Left renal pelvis (tissue), 4 donors: ENCODE measurements around the gene TCF25. TPM values are rescaled to one million over a fixed set of nuclear protein-coding genes. Genes with fewer than 3 reads are reported as not detected.

Experiments used
- DNase-seq, 4 donors: peaks; one replicate each; pipeline ENCODE4 v3.0.0-alpha.2; 2013; ENCODE audit warnings: low read depth in 4 of 4, low spot score in 3 of 4
- polyA plus RNA-seq, 4 donors: library from polyadenylated mRNA; unstranded; fragments of 120-200 nt; gene quantifications; one replicate each; pipeline ENCODE4 v1.2.1, GENCODE V29; 2013; ENCODE audit not compliant: insufficient read length in 4 of 4

Gene TCF25
- polyA plus RNA-seq, 4 donors = 94.8 to 165 (median 129) TPM

GRCh38 chr16:89936508-89936907 lies 63.1 kb downstream of the TCF25 start:
- DNase-seq = no peak

GRCh38 chr16:89936981-89937380 lies 63.6 kb downstream of the TCF25 start:
- DNase-seq = no peak

GRCh38 chr16:89938175-89938885 lies 64.9 kb downstream of the TCF25 start:
- DNase-seq = no peak

GRCh38 chr16:89944773-89945172 lies 71.4 kb downstream of the TCF25 start:
- no peak for DNase-seq

- no peak for DNase-seq
Measured at GRCh38 chr16:89945654-89946053, 72.3 kb downstream of the TCF25 start.

- no peak for DNase-seq
Measured at GRCh38 chr16:89946515-89946914, 73.1 kb downstream of the TCF25 start.

GRCh38 chr16:89949121-89949742 lies 75.8 kb downstream of the TCF25 start:
- DNase-seq = no peak

GRCh38 chr16:89949756-89950155 lies 76.4 kb downstream of the TCF25 start:
- DNase-seq = no peak

- no peak for DNase-seq
Measured at GRCh38 chr16:89951509-89951908, 78.1 kb downstream of the TCF25 start.

GRCh38 chr16:89952049-89952448 lies 78.7 kb downstream of the TCF25 start:
- DNase-seq = no peak

GRCh38 chr16:89952551-89952950 lies 79.2 kb downstream of the TCF25 start:
- no peak for DNase-seq

GRCh38 chr16:89953671-89954406 lies 80.4 kb downstream of the TCF25 start:
- DNase-seq = no peak

GRCh38 chr16:89954462-89954861 lies 81.1 kb downstream of the TCF25 start:
- DNase-seq = no peak

GRCh38 chr16:89955001-89955685 lies 81.8 kb downstream of the TCF25 start:
- no peak for DNase-seq

- DNase-seq = no peak
Measured at GRCh38 chr16:89956505-89957215, 83.3 kb downstream of the TCF25 start.

GRCh38 chr16:89957216-89957785 lies 83.9 kb downstream of the TCF25 start:
- no peak for DNase-seq

GRCh38 chr16:89958068-89958467 lies 84.7 kb downstream of the TCF25 start:
- no peak for DNase-seq

- no peak for DNase-seq
Measured at GRCh38 chr16:89958596-89958995, 85.2 kb downstream of the TCF25 start.

GRCh38 chr16:89960966-89961365 lies 87.6 kb downstream of the TCF25 start:
- DNase-seq = no peak
